B cell (primary cell): Measurements from ENCODE around the gene ZFAND2A. TPM values are rescaled to one million over a fixed set of nuclear protein-coding genes. Genes with fewer than 3 reads are reported as not detected.

ENCODE experiments used
- ATAC-seq: fragments of 200-7000 bp; cut with Tn5 transposase; one replicate; pipeline ENCODE4 v1.10.0; 2021; ENCODE audit warnings: low read depth, mild to moderate bottlenecking, moderate number of reproducible peaks, moderate library complexity
- CTCF ChIA-PET: fragments of 350-600 bp; sonication (Branson Sonifier 250); formaldehyde crosslinking; loops from one replicate; lab custom pipeline; 2021; ENCODE audit warnings: antibody characterized with exemption, inconsistent platforms; lab: Charles Lee
- POLR2A ChIA-PET: fragments of 350-600 bp; sonication (Branson Sonifier 250); formaldehyde crosslinking; loops from one replicate; lab custom pipeline; 2021; ENCODE audit warnings: antibody characterized with exemption; lab: Charles Lee
- DNase-seq: peaks from one replicate; pipeline ENCODE4 v3.0.0; 2013
- H2AFZ ChIP-seq: 2 replicates; pipeline ENCODE4 v1.6.1; 2012; ENCODE audit warnings: mild to moderate bottlenecking, low read depth, low read length; ENCODE audit not compliant: insufficient read depth, poor library complexity, severe bottlenecking
- H3K27ac ChIP-seq, 2 donors: 1 replicate in 1 of 2; 2 replicates in 1 of 2; pipeline ENCODE4 v1.5.1; 2012 to 2013; ENCODE audit warnings: low read length in 2 of 2, mild to moderate bottlenecking in 2 of 2, moderate library complexity in 1 of 2
- H3K27me3 ChIP-seq, 4 experiments: fragments of 200-600 bp in 1 of 4; sonication (generic) in 1 of 4; replicated peaks in 1 of 4; 1 replicate in 2 of 4; 2 replicates in 2 of 4; pipeline versions ENCODE4 v1.6.1 to v1.7.0; 2013 to 2016; ENCODE audit warnings: low read length in 3 of 4, mild to moderate bottlenecking in 2 of 4, mixed read lengths in 1 of 4, moderate library complexity in 1 of 4; ENCODE audit not compliant: insufficient read depth in 4 of 4, control insufficient read depth in 3 of 4; ENCODE audit errors: control extremely low read depth in 1 of 4
- H3K36me3 ChIP-seq, 2 experiments: replicated peaks in 1 of 2; 1 replicate in 1 of 2; 2 replicates in 1 of 2; pipeline versions ENCODE4 v1.6.1 to v1.7.1; 2013; ENCODE audit warnings: low read length in 1 of 2; ENCODE audit not compliant: insufficient read depth in 2 of 2, control insufficient read depth in 1 of 2; ENCODE audit errors: control extremely low read depth in 1 of 2, extremely low read depth in 1 of 2
- H3K4me1 ChIP-seq, 2 donors: fragments of 200-600 bp in 1 of 2; sonication (generic) in 1 of 2; 1 replicate in 1 of 2; 2 replicates in 1 of 2; pipeline versions ENCODE4 v1.5.1 to v1.6.1; 2013 to 2017; ENCODE audit warnings: low read length in 2 of 2; ENCODE audit not compliant: control insufficient read depth in 2 of 2, insufficient read depth in 2 of 2
- H3K4me2 ChIP-seq: replicated peaks from 2 replicates; pipeline ENCODE3; 2012; ENCODE audit warnings: mild to moderate bottlenecking, low read depth, low read length; ENCODE audit not compliant: poor library complexity, severe bottlenecking
- H3K4me3 ChIP-seq, 5 experiments: fragments of 200-600 bp in 1 of 5; sonication (generic) in 1 of 5; 1 replicate in 3 of 5; 2 replicates in 2 of 5; pipeline versions ENCODE4 v1.5.1 to v1.7.0; 2011 to 2016; ENCODE audit warnings: low read length in 4 of 5, mild to moderate bottlenecking in 4 of 5, low read depth in 2 of 5, control low read depth in 1 of 5, moderate library complexity in 1 of 5; ENCODE audit not compliant: insufficient read depth in 1 of 5; ENCODE audit errors: control extremely low read depth in 1 of 5, extremely low read depth in 1 of 5
- H3K79me2 ChIP-seq: fragments of 200-600 bp; sonication (generic); one replicate; pipeline ENCODE4 v1.6.0; 2016; ENCODE audit warnings: low read length; ENCODE audit not compliant: control insufficient read depth, insufficient read depth
- H3K9ac ChIP-seq: fragments of 200-600 bp; sonication (generic); 2 replicates; pipeline ENCODE4 v1.6.1; 2017; ENCODE audit warnings: mild to moderate bottlenecking, low read length, moderate library complexity
- H3K9me3 ChIP-seq, 3 donors: one replicate each; pipeline versions ENCODE4 v1.6.1 to v1.7.1; 2013; ENCODE audit warnings: low read length in 2 of 3; ENCODE audit not compliant: control insufficient read depth in 2 of 3, insufficient read depth in 1 of 3; ENCODE audit errors: control extremely low read depth in 1 of 3
- H4K20me1 ChIP-seq: 2 replicates; pipeline ENCODE4 v1.6.0; 2012; ENCODE audit warnings: mild to moderate bottlenecking, low read length; ENCODE audit not compliant: insufficient read depth, control insufficient read depth, poor library complexity, severe bottlenecking
- H3K27ac Mint-ChIP-seq: one replicate; pipeline ENCODE4 v1.8.0; 2021; ENCODE audit warnings: mixed read lengths
- H3K27me3 Mint-ChIP-seq: one replicate; pipeline ENCODE4 v1.8.0; 2021; ENCODE audit warnings: mixed read lengths
- H3K4me1 Mint-ChIP-seq: one replicate; pipeline ENCODE4 v1.8.0; 2021; ENCODE audit warnings: mixed read lengths
- H3K4me3 Mint-ChIP-seq: one replicate; pipeline ENCODE4 v1.8.0; 2021; ENCODE audit warnings: mixed read lengths
- H3K9me3 Mint-ChIP-seq: one replicate; pipeline ENCODE4 v1.8.0; 2022; ENCODE audit warnings: mixed read lengths; ENCODE audit not compliant: insufficient read depth
- CTCF ChIP-seq: fragments of 200-600 bp; IDR thresholded peaks from one replicate; pipeline ENCODE4 v1.8.0; 2022; ENCODE audit warnings: antibody characterized with exemption, mild to moderate bottlenecking
- EZH2 ChIP-seq: IDR thresholded peaks from 2 replicates; pipeline ENCODE4 v1.6.1; 2012; ENCODE audit warnings: borderline replicate concordance, low read depth, mild to moderate bottlenecking, moderate library complexity, low read length; ENCODE audit not compliant: insufficient read depth, poor library complexity, severe bottlenecking
- WGBS: methylation state at CpG from one replicate; pipeline ENCODE4 v1.1.5; 2013; ENCODE audit warnings: missing lambda C conversion rate; ENCODE audit not compliant: insufficient coverage; 5-methylcytosine and 5-hydroxymethylcytosine counted together
- intact Hi-C: fragments of 100-400 bp; cut with micrococcal nuclease; formaldehyde crosslinking; loops from one replicate; pipeline ENCODE4 v1.10.0; 2022
- polyA plus RNA-seq: library from polyadenylated mRNA; depleted of rRNA; stranded (reverse); fragments of >200 nt; gene quantifications from 2 replicates; pipeline ENCODE4 v1.2.3, GENCODE V29; 2012
- total RNA-seq, 2 donors: library from RNA; stranded (reverse); fragments of 120-200 nt in 1 of 2; gene quantifications; 1 replicate in 1 of 2; 2 replicates in 1 of 2; pipeline versions ENCODE4 v1.2.3 to v1.2.4, GENCODE V29; 2013 to 2022

ZFAND2A gene
- total and polyA plus RNA-seq, 2 donors (not counting 1 experiment from before 2014, with no cell fraction given) = 26.7 to 113 TPM

GRCh38 chr7:1127001-1127400 lies 33.0 kb downstream of the ZFAND2A start:
- peaks cover 7 to 10% of the 10 kb centered on the region in 2 donors for H3K4me1 ChIP-seq
- TF ChIP-seq CTCF (no peak), EZH2 (no peak)
- H3K4me1 Mint-ChIP-seq = peaks cover 3% of the 10 kb centered on the region
- H3K79me2 ChIP-seq = peaks cover 22% of the 10 kb centered on the region
- H2AFZ ChIP-seq = no peak overlapping the region
- H3K9ac ChIP-seq = no peak overlapping the region
- H3K4me2 ChIP-seq = no peak overlapping the region
- ATAC-seq (no peak), DNase-seq (no peak)
- 100% methylated on average over 6 of the region's 7 CpGs for WGBS
- POLR2A ChIA-PET = no interaction called here
- H3K27me3 ChIP-seq = no peaks in the 10 kb centered on the region
- intact Hi-C loops = no loop called here
- H3K36me3 ChIP-seq = peaks cover 0 to 4% of the 10 kb centered on the region in 2 experiments
- CTCF ChIA-PET = interaction anchor here (0.7 kb wide), 1 partner anchor 246 kb away, joined by 3 read pairs; no protein-coding TSS in a partner anchor
- no peak overlapping the region for H3K27ac ChIP-seq
- no peak overlapping the region for H3K4me3 Mint-ChIP-seq
- H3K27me3 Mint-ChIP-seq = no peaks in the 10 kb centered on the region
- no peak overlapping the region for H3K4me3 ChIP-seq
- no peaks in the 10 kb centered on the region for H4K20me1 ChIP-seq
- H3K9me3 ChIP-seq = no peaks in the 10 kb centered on the region
- no peaks in the 10 kb centered on the region for H3K9me3 Mint-ChIP-seq
- no peak overlapping the region for H3K27ac Mint-ChIP-seq

GRCh38 chr7:1125603-1125969 lies 34.4 kb downstream of the ZFAND2A start:
- Mint-ChIP-seq H3K9me3 (no peaks in the 10 kb centered on the region), H3K27me3 (no peaks in the 10 kb centered on the region), H3K4me1 (peaks cover 5% of the 10 kb centered on the region), H3K4me3 (no peak overlapping the region), H3K27ac (no peak overlapping the region)
- H3K79me2 ChIP-seq = peaks cover 33% of the 10 kb centered on the region
- H3K4me2 ChIP-seq = no peak overlapping the region
- DNase-seq (no peak), ATAC-seq (no peak)
- no peaks in the 10 kb centered on the region for H4K20me1 ChIP-seq
- 95% methylated on average over 4 of the region's 16 CpGs for WGBS
- H3K27me3 ChIP-seq = no peaks in the 10 kb centered on the region
- intact Hi-C loops = no loop called here
- H3K9me3 ChIP-seq = no peaks in the 10 kb centered on the region
- no peak for TF ChIP-seq EZH2
- no peak for TF ChIP-seq CTCF
- POLR2A ChIA-PET = no interaction called here
- peaks cover 0 to 4% of the 10 kb centered on the region in 2 experiments for H3K36me3 ChIP-seq
- no peak overlapping the region for H3K4me3 ChIP-seq
- CTCF ChIA-PET = no interaction called here
- no peak overlapping the region for H2AFZ ChIP-seq
- H3K4me1 ChIP-seq = peaks cover 7 to 10% of the 10 kb centered on the region in 2 donors
- H3K27ac ChIP-seq = no peak overlapping the region
- no peak overlapping the region for H3K9ac ChIP-seq
